CD4-positive, alpha-beta T cell (primary cell): Measurements from ENCODE around the gene CFAP53. TPM values are rescaled to one million over a fixed set of nuclear protein-coding genes. Genes with fewer than 3 reads are reported as not detected.

Source experiments
- ATAC-seq: fragments of 200-7000 bp; cut with Tn5 transposase; one replicate; pipeline ENCODE4 v1.10.0; 2022; ENCODE audit warnings: mild to moderate bottlenecking; ENCODE audit not compliant: poor library complexity
- CTCF ChIA-PET: fragments of 350-600 bp; sonication (Branson Sonifier 250); formaldehyde crosslinking; loops from one replicate; lab custom pipeline; 2021; ENCODE audit warnings: antibody characterized with exemption, inconsistent platforms; lab: Charles Lee
- POLR2A ChIA-PET: fragments of 350-600 bp; sonication (Branson Sonifier 250); formaldehyde crosslinking; loops from one replicate; lab custom pipeline; 2021; ENCODE audit warnings: antibody characterized with exemption, inconsistent platforms; lab: Charles Lee
- DNase-seq, 14 experiments: peaks; one replicate each; pipeline ENCODE4 v3.0.0-alpha.2; 2013 to 2020; ENCODE audit warnings: mixed read lengths in 2 of 14
- H3K27ac ChIP-seq, 2 donors: one replicate each; pipeline versions ENCODE4 v1.5.1 to v1.7.0; 2013; ENCODE audit warnings: low read length in 2 of 2, low read depth in 1 of 2, mild to moderate bottlenecking in 1 of 2
- H3K27me3 ChIP-seq, 2 experiments: 1 replicate in 1 of 2; 2 replicates in 1 of 2; pipeline versions ENCODE4 v1.6.1 to v1.7.0; 2013; ENCODE audit warnings: low read length in 2 of 2, control low read depth in 1 of 2, mild to moderate bottlenecking in 1 of 2, moderate library complexity in 1 of 2; ENCODE audit not compliant: insufficient read depth in 2 of 2, control insufficient read depth in 1 of 2
- H3K36me3 ChIP-seq: one replicate; pipeline ENCODE4 v1.6.1; 2013; ENCODE audit warnings: low read length, control low read depth; ENCODE audit not compliant: insufficient read depth
- H3K4me1 ChIP-seq: one replicate; pipeline ENCODE4 v1.6.1; 2013; ENCODE audit warnings: low read length, control low read depth; ENCODE audit not compliant: insufficient read depth
- H3K4me3 ChIP-seq: one replicate; pipeline ENCODE4 v1.5.1; 2013; ENCODE audit warnings: mild to moderate bottlenecking, low read length, moderate library complexity
- H3K9me3 ChIP-seq, 2 experiments: 1 replicate in 1 of 2; 2 replicates in 1 of 2; pipeline versions ENCODE4 v1.6.1 to v1.7.0; 2013; ENCODE audit warnings: low read length in 2 of 2, mild to moderate bottlenecking in 2 of 2, control low read depth in 1 of 2, moderate library complexity in 1 of 2; ENCODE audit not compliant: control insufficient read depth in 1 of 2, insufficient read depth in 1 of 2
- H3K27ac Mint-ChIP-seq: one replicate; pipeline ENCODE4 v1.8.0; 2020; ENCODE audit warnings: mixed read lengths
- H3K27me3 Mint-ChIP-seq: one replicate; pipeline ENCODE4 v1.8.0; 2021; ENCODE audit warnings: mixed read lengths
- H3K36me3 Mint-ChIP-seq: one replicate; pipeline ENCODE4 v1.8.0; 2021; ENCODE audit warnings: low read depth, mixed read lengths
- H3K4me1 Mint-ChIP-seq: one replicate; pipeline ENCODE4 v1.8.0; 2021; ENCODE audit warnings: low read depth, mixed read lengths
- H3K4me3 Mint-ChIP-seq: one replicate; pipeline ENCODE4 v1.8.0; 2020; ENCODE audit warnings: mild to moderate bottlenecking, mixed read lengths
- H3K9me3 Mint-ChIP-seq: one replicate; pipeline ENCODE4 v1.8.0; 2020; ENCODE audit warnings: mixed read lengths
- CTCF ChIP-seq: fragments of 200-600 bp; IDR thresholded peaks from one replicate; pipeline ENCODE4 v1.8.0; 2022; ENCODE audit warnings: antibody characterized with exemption, mild to moderate bottlenecking
- intact Hi-C, 2 experiments: fragments of 100-400 bp; cut with DNase I in 1 of 2; cut with micrococcal nuclease in 1 of 2; formaldehyde crosslinking; loops; one replicate each; pipeline versions ENCODE4 v1.15.1 to v1.9.0; 2023 to 2025; cut with DNase I, micrococcal nuclease
- polyA plus RNA-seq, 2 donors: library from polyadenylated mRNA; unstranded; fragments of 120-200 nt; gene quantifications; one replicate each; pipeline ENCODE4 v1.2.1, GENCODE V29; 2013
- total RNA-seq, 174 experiments: library from RNA in 2 of 174; stranded (reverse) in 2 of 174; gene quantifications; one replicate each; pipeline ENCODE4 v1.2.3 and lab custom pipeline; 2021 to 2026

The CFAP53 gene
- total RNA-seq (under 1 TPM; 0.33 to 0.47 TPM), total RNA-seq (lab: John Stamatoyannopoulos, UW) (0.06 to 3.0 (median 0.83) reads per million in 172 experiments)
- polyA plus RNA-seq (2013, experiment 1 of 2): 0.56 TPM
- polyA plus RNA-seq (2013, experiment 2 of 2): 0.82 TPM

GRCh38 chr18:50266248-50266704, at the start of gene CFAP53:
CFAP53 (minus strand) TSS chr18:50266495; CDS start chr18:50266404, 91 bp downstream.
- peaks cover 21% of the 10 kb centered on the region for H3K36me3 Mint-ChIP-seq
- TF ChIP-seq CTCF: no peak
- no peaks in the 10 kb centered on the region for H3K27me3 Mint-ChIP-seq
- peak within 1 kb of the TSS; percentile 13 to 64 for H3K27ac ChIP-seq
- H3K27ac Mint-ChIP-seq: peak within 1 kb of the TSS; percentile 45
- intact Hi-C loops: loop anchor here (1.0 to 5.0 kb wide), 7 partner anchors 15 to 1589 kb away; partner anchors contain the start of genes MBD1 (in 2 of the 2), C18orf32 (in 1 of the 2) and SKA1 (in 1 of the 2)
- H3K4me1 Mint-ChIP-seq: peaks cover 30% of the 10 kb centered on the region
- H3K4me3 ChIP-seq: peak within 1 kb of the TSS; percentile 66
- peaks cover 25% of the 10 kb centered on the region for H3K4me1 ChIP-seq
- no peaks in the 10 kb centered on the region for H3K9me3 Mint-ChIP-seq
- no peaks in the 10 kb centered on the region for H3K27me3 ChIP-seq
- peak in 13 of 14 experiments; percentile 54 to 92 (median 80) for DNase-seq
- ATAC-seq: peak; percentile 77
- ChIA-PET POLR2A (interaction anchor here (1.3 to 4.4 kb wide), 4 partner anchors 15 to 779 kb away, joined by 3 to 42 read pairs (median 5); partner anchors contain the start of genes C18orf32 and MBD1), CTCF (no interaction called here)
- H3K36me3 ChIP-seq: peaks cover 23% of the 10 kb centered on the region
- H3K9me3 ChIP-seq: no peaks in the 10 kb centered on the region
- H3K4me3 Mint-ChIP-seq: peak within 1 kb of the TSS; percentile 93

GRCh38 chr18:50315100-50315871, 49.0 kb upstream of the CFAP53 start:
- CTCF ChIA-PET: no interaction called here
- no peaks in the 10 kb centered on the region for H3K4me1 ChIP-seq

More at GRCh38 chr18:50315100-50315871, 49.0 kb upstream of the CFAP53 start:
- DNase-seq (no peak), ATAC-seq (no peak)
- no peak for TF ChIP-seq CTCF
- intact Hi-C loops: no loop called here
- Histone ChIP-seq H3K36me3 (no peaks in the 10 kb centered on the region), H3K27ac (no peak overlapping the region), H3K27me3 (peaks cover 0 to 4% of the 10 kb centered on the region in 2 experiments), H3K9me3 (no peaks in the 10 kb centered on the region), H3K4me3 (no peak overlapping the region)
- Mint-ChIP-seq H3K36me3 (no peaks in the 10 kb centered on the region), H3K4me3 (no peak overlapping the region), H3K27ac (no peak overlapping the region), H3K27me3 (peaks cover 36% of the 10 kb centered on the region), H3K9me3 (no peaks in the 10 kb centered on the region), H3K4me1 (peaks cover 5% of the 10 kb centered on the region)
- POLR2A ChIA-PET: no interaction called here
